HG03521 (cell line): ENCODE measurements around the gene PRAMEF5.
"Not testable (repeated sequence)": the region's sequence is repeated elsewhere in the genome, so short reads cannot be mapped to it uniquely, and the experiment has no call there.

Source experiments
- ATAC-seq: cut with Tn5 transposase; IDR thresholded peaks from one replicate; pipeline ENCODE4 v1.9.1; 2021; ENCODE audit warnings: mild to moderate bottlenecking, moderate library complexity; ENCODE audit not compliant: unreplicated experiment

Gene PRAMEF5

GRCh38 chr1:13265124-13265523 lies 11.1 kb downstream of the PRAMEF5 start:
- not testable (repeated sequence) for ATAC-seq

- ATAC-seq = not testable (repeated sequence)
Measured at GRCh38 chr1:13277016-13277415, 23.0 kb downstream of the PRAMEF5 start.

GRCh38 chr1:13279617-13280016 lies 25.6 kb downstream of the PRAMEF5 start:
- not testable (repeated sequence) for ATAC-seq

DNA sequence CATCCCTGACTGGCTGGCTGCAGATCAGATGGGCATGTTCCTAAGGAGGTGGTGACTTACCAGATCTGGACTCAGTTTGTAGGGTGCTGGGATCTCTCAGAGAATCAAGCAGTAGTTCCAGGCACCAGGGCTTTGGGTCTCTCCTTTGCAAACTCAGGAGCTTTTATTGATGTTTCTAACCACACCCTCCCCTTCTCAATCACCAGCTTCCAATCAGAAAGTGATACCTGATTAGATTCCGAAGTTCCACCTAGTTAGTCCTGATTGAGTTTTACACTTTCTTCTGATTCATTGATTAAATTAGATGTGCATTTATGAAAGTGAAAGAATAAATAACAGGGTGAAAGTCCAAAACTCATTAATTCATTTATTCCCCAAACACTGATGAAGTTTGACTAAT lies 31.0 kb downstream of the PRAMEF5 start, which contains the start of gene PRAMEF8:
TSS of gene PRAMEF8 (minus strand) at position 101 of the 400 bp plus-strand sequence. CDS start 1,046 bp downstream, outside the sequence.
- not testable (repeated sequence) for ATAC-seq

DNA sequence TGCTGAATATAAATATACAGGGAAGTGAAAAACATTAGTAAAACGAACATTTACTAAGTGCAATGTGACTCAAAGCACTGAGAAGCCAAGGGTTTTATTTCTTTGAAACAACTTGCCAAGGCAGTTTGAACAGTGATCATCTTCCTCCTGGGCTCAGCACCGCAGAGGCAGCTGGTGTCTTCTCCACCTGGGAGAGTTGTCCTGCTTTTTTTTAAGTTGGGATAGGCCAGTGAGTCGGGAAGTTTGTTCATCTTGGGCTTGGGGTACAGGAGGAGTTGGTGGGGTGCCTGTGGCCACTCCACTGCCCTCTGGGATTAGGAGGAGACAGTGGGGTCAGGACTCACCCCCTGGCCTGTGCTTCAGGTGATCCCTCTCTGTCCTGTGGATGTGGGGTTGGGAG lies 35.0 kb downstream of the PRAMEF5 start:
- not testable (repeated sequence) for ATAC-seq

GRCh38 chr1:13297216-13297931 lies 43.4 kb downstream of the PRAMEF5 start:
- not testable (repeated sequence) for ATAC-seq

DNA sequence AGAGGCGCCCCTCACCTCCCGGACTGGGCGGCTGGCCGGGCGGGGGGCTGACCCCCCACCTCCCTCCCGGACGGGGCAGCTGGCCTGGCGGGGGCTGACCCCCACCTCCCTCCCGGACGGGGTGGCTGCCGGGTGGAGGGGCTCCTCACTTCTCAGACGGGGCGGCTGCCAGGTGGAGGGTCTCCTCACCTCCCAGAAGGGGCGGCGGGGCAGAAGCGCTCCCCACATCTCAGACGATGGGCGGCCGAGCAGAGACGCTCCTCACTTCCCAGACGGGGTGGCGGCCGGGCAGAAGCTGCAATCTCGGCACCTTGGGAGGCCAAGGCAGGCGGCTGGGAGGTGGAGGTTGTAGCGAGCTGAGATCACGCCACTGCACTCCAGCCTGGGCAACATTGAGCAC lies 44.7 kb downstream of the PRAMEF5 start:
- not testable (repeated sequence) for ATAC-seq

- not testable (repeated sequence) for ATAC-seq
Measured at GRCh38 chr1:13302197-13302596, 48.2 kb downstream of the PRAMEF5 start.

DNA sequence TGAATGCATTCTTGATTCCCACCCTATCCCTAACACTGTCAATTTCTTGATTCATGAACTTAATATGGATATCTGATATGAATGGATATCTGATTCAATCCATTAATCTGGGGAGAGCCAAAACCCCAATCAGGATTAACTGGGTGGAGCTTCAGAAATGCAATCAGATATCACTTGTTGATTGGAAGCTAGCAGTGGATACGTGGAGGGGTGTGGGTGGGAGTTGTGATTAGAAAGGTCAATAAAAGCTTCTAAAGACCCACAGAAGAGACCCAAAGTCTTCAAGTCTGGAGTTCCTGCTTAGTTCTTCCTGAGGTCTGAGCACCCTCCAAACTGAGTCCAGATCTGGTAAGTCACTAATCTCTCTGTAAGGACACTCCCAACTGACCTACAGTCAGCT lies 49.2 kb downstream of the PRAMEF5 start, which contains the start of gene PRAMEF33:
TSS of gene PRAMEF33 (plus strand) at position 301 of the 400 bp plus-strand sequence. CDS start 2,416 bp downstream, outside the sequence.
- not testable (repeated sequence) for ATAC-seq
